NCI-H2081 treated with DMSO at 0.1 percent for 48 hours (cell line): Measurements from ENCODE around the gene CRIM1.

ENCODE experiments used
- DNase-seq: peaks from one replicate; lab custom pipeline; 2025; lab: John Stamatoyannopoulos, UW

CRIM1 gene

DNA sequence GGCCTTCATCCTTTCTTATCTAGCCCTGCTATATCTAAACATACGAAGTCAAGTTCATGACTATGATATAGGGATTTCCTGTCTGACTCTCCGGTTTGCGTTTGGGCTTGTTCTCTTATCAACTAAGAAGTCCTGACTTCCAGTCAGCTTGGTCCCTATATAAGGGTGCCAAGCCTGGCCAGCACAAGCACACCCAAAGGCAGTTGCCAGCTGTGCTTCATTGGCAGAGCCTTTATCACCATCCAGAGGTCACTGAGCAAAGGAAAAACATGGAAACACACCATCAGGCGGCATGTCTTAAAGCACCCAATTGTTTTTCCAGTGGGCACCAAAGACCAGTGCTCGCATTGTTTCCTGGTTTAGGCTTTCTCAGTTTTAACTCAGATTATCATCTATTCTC, 169.7 kb downstream of the CRIM1 start:
- no peak for DNase-seq

DNA sequence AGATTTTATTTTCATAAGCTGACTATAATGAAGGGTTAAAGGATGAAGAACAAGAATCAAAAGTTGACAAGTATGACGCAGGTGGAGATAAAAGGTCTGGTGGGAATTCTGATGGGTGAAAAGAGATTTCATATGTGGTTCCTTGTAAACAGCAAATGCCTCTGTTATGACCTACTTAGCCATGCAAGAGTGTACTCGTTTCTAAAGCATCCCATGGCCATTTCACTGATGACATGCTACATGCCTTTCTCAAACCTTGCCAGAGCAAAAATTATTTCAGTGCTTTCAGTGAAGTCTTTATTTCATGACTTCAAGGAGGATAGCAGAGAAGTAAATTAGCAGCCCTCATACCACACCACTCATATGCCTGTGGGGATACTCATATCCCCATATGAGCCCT, 170.6 kb downstream of the CRIM1 start:
- no peak for DNase-seq

DNA sequence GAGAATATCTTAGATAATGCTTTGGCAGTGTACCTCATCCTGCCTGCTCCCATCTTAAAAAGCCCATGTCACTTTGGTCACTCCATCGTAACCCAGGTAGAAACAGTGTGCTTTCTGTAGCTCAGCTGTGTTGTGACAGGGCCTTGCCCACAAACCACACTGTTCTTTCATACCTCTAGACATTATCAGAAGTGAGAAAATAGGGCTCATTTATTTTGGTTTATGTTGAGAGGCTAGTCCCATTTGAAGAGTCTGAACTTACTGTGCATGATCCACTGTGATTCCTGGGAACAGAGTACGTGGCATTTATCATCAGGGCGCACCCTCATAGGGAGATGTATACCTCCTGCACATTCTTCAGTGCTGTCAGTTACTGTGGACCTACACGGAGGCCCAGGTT, 172.7 kb downstream of the CRIM1 start:
- no peak for DNase-seq

DNA sequence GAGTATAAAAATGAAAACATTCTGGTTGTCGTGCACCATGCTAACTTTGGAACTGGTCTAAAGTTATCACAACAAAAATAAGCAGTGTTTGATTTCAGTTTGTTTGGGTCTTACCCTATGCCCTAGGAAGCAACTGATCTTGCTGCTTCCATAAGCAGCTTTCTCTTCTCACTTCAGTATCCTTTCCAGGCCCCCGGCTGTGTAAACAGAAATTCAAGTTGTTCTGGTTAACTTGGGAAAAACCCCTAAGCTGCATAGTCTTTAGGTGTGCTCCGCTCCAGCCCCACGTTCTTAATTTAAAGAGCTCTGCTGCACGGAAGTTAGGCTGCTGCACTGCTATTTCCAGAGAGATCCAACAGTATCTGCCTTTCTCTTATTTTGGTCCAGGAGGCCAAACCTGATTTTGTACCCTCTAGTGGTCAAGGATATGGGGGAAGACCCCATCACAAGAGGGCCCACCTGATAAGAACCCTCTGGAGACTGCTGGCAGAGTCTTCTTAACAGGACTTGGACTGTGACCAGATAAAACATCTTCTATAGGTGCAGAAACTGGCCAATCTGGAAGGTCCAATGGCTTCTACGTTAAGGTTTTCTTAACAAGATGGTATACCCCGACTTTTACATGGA, 173.3 kb downstream of the CRIM1 start:
- DNase-seq = no peak

DNA sequence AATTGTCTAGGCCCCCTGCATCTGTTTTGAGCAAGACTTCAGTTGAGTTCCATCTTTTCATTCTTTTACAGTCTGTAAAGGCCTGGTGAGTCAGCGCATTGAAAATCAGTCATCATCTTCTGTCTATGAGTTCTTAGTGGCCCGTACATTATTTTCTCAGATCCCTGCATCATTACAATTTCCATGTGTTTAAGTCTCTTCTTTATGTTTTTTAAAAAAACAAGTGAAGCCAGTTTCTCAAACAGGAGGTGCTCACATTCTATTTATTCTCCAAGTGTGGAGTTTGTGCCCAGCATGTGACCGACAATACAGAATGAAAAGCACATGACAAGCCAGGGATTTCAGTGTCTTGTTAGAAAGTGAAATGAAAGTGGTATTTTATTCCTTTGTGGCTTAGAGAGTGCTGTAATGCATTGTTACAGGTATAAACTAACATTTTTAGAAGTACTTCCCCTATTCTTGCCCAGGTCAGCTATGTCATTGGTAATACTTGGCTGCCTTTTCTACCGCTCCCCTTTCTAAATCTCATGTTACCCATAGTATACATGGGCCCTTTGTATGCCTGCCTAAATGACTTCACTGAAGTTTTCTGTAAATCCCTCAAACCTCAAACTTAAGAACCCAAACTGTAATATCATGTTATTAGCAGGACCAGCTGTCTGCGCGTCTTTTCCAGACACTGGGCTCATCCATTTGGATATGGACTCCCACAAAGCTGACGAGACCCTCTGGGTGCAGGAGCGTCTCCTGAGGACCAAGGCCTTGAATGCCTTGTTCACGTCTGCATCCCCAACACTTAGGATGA, 174.8 kb downstream of the CRIM1 start:
- no peak for DNase-seq

DNA sequence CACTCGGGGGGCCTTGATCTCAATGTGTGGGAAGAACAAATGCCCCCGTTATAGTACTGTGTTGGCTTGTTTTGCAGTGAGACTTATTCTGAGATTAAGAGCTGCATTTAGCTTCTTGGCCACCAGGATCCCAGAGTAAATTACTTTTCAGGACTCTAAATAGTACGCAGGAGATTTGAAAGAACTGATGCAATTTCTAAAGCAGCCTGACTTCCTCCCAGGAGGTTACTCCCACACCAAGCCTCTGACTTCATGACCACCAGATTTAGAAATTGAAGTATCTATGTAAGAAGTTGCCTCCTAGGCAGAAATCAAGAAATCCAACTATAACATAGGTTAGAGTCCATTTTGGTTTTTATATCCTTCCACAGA, 175.4 kb downstream of the CRIM1 start:
- DNase-seq = no peak

DNA sequence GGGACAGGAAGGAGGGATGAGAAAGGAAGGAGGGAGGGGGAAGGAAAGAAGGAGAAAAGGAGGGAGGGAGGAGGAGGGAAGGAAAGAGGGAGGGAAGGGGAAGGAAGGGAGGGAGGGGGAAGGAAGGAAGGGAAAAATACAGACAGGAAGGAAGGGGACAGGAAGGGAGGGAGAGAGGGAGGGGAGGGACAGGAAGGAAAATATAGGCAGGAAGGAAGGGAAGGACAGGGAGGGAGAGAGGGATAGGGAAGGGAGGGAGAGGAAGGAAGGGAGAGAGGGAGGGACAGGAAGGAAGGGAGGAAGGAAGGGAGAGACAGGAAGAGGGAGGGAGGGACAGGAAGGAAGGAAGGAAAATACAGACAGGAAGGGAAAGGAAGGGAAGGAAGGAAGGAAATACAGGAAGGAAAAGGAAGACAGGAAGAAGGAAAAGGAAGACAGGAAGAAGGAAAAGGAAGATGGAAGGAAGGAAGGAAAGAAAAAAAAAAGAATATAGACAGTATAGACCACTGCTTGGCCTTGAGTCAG, 178.8 kb downstream of the CRIM1 start:
- DNase-seq = no peak

DNA sequence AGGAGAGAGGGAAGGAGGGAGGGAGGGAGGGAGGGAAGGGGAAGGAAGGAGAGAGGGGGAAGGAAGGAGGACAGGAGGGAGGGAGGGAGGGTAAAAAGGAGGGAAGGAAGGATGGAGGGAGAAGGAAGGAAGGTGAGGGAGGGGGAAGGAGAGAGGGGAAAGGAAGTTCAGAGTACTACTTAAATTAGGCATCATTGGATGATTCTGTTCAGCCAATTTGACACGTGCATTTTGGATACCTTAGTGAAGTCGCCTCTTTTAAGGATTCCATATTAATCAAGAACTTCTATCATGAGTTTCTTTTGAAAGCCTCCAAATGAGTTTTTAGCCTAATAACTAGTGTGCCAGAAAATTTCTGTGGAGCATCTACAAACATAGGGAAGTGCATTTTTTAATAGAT, 179.5 kb downstream of the CRIM1 start:
- no peak for DNase-seq

DNA sequence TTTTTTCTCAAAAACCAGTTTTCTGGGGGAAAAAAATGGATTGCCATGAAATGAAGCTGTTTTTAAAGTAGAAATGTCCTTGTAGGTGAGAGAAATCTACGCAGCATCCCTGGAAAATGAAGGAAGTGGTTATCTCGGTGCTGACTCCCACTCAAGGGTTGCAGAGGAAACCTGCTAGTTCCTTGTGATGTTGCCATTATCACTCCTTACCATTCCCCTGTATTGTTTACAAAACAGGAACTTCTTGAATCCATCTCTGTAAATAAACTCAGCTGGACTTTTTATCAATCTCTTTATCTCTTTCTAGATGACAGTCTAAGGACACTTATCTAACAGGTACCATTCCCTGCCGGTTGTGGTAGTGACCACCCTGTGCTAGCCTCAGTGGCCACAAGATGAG, 181.2 kb downstream of the CRIM1 start:
- DNase-seq = no peak

DNA sequence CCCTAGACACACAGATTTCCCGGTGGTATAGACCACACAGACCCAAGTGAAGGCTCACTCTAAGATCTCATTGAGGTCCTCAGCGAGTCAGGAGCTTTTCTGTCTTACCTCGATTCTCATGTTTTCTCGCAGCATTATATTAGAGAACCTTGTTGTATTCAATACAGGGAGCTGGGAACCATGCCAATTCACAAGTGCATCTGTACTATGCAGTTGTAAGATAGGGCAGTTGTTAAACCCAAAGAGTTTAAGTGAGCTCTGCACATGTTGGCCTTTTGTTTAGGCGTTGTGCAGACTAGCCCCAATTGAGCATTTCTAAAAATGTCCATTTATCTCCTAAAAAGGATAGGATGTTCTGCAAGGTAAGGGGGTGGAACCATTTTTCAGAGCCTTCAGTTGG, 182.8 kb downstream of the CRIM1 start:
- DNase-seq = no peak

DNA sequence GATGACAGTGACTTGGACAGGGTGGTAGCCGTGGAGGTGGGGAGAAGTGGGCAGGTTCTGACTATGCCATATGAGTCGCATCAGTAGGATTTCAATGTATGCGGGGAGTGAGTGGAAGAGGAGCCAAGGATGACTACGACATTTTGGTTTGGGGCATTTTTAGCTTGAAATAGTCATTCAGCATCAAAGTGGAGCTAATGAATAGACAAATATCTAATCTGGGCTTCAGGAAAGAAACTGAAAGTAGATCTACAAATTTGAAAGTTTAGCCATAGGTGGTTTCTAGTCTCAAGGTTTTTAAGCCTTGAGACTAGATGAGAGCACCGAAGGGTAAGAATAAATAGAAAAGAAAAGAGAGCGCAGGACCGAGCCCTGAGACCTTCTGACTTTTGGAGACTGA, 184.1 kb downstream of the CRIM1 start:
- DNase-seq = no peak

DNA sequence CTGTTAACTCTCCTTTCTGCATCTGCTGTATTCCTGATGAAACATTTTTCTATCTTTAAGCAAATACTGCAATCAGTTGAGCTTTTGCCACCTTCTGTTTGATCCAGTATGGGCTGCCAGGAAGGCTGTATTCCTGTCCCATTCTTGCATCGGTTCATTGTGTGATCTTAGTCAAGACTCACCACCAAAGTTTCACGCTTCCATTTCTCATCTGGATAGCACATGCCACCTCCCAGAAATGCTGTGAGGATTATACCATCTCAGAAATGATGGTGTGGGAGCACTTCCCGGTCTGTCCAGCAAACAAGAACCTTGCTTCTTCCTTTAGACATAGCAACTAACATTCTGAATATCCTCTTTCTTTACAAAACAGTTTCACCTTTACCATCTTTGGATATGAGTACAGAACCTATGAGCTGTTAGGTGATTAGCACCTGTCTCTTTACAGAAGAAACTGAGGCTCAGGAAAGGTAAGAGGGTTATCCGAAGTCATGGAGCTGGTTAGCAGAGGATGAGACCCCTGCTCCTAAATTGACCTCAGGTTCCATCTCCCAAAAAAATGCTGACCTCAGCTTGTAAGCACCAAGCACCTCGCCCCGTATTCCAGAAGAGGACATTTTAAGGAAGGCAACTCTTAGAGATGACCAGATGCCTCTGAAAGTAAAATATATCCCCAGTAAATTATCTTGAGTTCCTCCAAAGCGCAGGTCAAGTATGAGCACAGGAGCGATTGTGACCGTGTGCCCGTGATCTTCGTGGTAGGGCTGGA, 185.6 kb downstream of the CRIM1 start:
- no peak for DNase-seq

DNA sequence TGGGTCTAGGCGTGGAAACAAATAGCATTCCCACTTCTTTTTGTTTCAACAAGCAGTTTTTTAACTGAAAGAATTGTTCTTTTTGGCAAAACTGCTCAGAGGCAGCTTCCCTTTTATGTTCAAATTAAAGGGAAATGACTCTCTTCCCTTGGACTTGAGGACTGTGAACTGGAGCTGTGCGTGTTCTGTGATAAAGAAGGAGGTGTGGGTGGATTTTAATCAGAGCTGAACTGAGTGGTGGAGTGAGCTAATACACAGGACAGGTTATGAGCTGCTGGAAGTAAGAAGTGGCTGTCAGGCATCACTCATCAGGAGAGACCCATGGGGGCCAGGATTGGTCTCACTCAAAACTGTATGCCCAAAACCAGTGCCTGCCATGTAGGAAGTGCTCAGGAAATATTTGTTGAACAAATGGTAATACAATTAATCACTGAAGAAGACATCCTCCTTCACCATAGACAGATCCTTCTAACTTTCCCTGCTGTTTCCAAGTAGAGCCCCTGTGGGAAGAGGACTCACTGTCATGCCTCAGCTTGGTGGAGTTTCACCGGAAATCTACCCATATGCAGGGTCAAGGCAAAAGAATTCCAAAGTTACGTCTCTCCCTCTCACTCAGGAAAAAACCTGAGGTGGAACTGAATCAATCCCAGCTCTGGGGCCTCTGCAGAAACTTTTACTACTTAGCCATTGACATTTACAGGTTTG, 186.5 kb downstream of the CRIM1 start:
- no peak for DNase-seq

DNA sequence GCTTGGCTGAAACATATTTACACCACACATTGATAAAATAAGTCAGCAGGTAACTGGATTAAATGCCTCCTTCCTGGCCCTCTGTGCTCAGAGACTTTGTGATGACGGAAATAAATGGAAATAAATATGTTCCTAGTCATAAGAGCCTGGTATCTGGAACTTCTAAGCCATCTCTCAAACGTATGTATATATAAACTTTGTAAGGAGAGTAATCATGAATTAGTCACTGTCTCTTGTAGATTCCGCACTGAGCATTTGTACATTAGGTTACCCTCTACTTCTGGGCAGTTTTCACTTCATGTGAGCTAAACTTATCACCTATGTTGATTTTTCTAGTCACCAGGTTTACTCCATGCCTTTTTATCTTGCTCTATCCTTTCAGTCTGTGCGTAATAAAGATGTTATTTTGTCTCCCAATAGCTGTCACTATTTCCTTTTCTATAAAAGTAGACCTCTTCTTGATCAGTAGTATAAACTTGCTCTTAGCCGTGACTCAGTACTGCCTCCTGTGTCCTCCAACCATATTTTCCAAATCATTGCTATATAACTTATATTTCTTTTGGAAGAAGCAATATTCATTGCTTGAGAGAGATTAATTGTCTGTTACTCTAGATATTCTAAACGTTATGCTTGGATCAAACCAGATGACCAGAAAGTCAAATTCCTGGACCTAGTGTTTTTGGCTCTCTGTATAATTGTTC, 189.2 kb downstream of the CRIM1 start:
- DNase-seq = no peak

DNA sequence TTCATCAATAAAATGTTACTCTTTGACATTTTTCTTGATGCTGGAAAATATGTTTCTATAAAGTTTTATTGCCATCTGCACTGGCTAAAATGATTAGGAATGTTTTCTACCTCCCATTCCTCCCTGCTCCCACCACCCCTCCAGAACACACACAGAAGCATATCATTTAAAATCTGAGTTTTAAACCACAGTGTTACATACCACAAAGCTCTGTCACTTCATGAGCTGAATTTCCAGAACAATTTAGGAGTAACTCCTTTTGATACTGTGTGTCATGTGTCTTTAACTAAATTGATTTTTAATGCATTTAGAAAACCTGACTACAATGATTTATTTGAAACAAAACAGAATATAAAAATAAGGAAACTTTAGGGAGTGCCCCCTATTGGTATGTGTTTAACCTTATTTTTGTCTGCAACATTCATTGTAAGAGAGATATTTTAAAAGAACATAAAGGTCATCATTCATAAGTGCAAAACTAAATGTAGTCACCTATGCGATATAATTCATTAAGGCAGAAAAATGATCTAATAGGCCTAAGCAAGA, 190.4 kb downstream of the CRIM1 start:
- DNase-seq = no peak

DNA sequence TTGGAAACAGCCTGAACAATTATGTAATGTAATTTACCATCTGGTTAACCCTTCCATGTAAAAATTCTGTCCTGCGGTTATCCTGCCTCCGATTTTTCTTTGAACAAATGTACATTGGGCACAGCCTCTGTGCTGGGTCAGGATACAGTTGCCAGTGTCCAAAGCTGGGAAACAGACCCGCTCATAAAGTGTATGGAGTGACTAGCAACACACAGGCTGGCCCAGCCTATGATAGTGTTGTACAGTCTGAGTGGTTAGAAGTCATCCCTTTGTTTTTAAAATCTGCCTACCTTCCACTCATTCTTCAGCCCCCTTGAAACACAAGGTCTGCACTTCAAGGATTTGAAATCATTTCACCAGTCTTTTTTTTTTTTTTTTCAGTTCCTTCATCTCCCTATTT, 192.3 kb downstream of the CRIM1 start:
- DNase-seq = no peak

DNA sequence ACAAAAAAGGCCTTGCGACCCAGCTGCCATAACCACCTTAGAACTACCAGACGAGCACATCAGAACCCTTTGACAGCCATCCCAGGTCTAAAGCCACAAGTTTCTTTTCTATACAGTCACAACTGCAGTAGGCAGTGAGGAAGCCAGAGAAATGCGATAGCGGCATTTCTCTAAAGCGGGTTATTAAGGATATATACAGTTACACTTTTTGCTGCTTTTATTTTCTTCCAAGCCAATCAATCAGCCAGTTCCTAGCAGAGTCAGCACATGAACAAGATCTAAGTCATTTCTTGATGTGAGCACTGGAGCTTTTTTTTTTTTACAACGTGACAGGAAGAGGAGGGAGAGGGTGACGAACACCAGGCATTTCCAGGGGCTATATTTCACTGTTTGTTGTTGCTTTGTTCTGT, 193.6 kb downstream of the CRIM1 start:
- no peak for DNase-seq

DNA sequence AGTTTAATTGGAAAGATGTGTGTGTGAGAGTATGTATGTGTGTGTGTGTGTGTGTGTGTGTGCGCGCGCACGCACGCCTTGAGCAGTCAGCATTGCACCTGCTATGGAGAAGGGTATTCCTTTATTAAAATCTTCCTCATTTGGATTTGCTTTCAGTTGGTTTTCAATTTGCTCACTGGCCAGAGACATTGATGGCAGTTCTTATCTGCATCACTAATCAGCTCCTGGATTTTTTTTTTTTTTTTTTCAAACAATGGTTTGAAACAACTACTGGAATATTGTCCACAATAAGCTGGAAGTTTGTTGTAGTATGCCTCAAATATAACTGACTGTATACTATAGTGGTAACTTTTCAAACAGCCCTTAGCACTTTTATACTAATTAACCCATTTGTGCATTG, 194.4 kb downstream of the CRIM1 start:
- DNase-seq = no peak

DNA sequence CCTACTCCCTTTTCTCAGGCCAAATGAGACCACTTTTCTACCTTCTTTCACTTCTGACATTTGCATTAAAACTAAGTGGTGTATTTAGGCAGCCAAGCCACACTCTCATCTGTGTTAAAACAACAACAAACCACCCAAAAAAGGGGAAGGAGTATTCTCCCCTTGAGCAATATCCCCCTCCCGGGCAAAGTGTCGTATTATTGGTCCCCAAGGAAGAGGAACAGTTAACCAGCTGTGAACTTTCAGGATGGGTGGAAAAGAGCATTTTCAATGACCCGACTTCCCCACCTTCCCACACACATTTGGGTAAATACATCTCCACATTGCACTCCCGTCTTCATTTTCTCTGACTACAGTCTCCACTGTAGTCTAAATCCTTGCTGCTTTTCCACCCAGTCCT, 198.1 kb downstream of the CRIM1 start:
- no peak for DNase-seq

DNA sequence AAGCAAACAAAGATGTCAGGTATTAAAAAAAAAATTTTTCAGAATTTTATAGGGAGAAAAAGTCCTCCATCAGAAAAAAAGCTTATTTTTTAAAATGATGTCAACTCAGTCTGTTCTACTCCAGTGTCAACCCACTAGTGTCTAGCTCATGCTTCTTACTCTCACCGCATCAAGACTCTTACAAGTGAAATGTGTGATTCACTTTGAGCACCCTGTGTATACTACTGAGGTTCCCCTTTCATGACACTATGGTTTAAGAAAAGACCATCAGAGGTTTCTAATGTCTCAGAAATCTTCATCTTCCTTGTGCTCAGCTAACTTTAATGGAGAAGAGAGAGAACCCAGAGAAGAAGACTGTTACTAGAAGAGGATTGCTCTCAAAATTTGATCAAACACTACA, 199.0 kb downstream of the CRIM1 start:
- no peak for DNase-seq

DNA sequence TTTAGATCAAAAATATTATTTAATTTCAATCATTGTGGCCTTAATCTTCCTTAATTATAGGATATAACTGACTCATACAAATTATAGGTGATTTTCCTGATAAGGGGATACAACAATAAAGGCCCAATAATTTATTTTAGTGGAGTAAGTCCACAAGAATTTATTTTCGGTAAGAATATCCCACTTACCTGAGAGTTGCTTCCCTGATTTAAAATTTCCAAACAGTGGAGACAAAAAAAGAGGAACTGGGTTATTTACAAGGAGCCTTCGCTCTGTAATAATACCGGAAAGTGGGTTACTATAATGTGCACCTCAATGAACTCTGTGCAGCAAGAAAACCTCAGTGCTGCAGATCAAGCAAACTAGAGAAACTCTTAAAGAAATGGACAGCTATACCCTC, 200.2 kb downstream of the CRIM1 start:
- DNase-seq = no peak
